Activated naive CD8-positive, alpha-beta T cell (primary cell): ENCODE data around the gene TARDBP.
A peak's percentile ranks its signal among the peaks of the same experiment; 100 is the strongest.
"Not testable (repeated sequence)": the region's sequence is repeated elsewhere in the genome, so short reads cannot be mapped to it uniquely, and the experiment has no call there.

Source experiments
- H3K27ac Mint-ChIP-seq: one replicate; pipeline ENCODE4 v1.8.0; 2021; ENCODE audit warnings: mixed read lengths
- H3K27me3 Mint-ChIP-seq: one replicate; pipeline ENCODE4 v1.8.0; 2021; ENCODE audit warnings: mixed read lengths
- H3K36me3 Mint-ChIP-seq: one replicate; pipeline ENCODE4 v1.8.0; 2021; ENCODE audit warnings: mixed read lengths
- H3K4me1 Mint-ChIP-seq: one replicate; pipeline ENCODE4 v1.8.0; 2021; ENCODE audit warnings: low read depth, mixed read lengths
- H3K4me3 Mint-ChIP-seq: one replicate; pipeline ENCODE4 v1.8.0; 2021; ENCODE audit warnings: mild to moderate bottlenecking, mixed read lengths
- H3K9me3 Mint-ChIP-seq: one replicate; pipeline ENCODE4 v1.8.0; 2021; ENCODE audit warnings: low read depth, mixed read lengths

TARDBP gene

GRCh38 chr1:11026052-11026451 lies 13.6 kb downstream of the TARDBP start:
- H3K36me3 Mint-ChIP-seq, result no peaks in the 10 kb centered on the region
- H3K4me3 Mint-ChIP-seq, result no peak overlapping the region
- peak overlapping the region; percentile 70 for H3K27ac Mint-ChIP-seq
- H3K9me3 Mint-ChIP-seq, result no peaks in the 10 kb centered on the region
- H3K27me3 Mint-ChIP-seq, result no peaks in the 10 kb centered on the region
- peaks cover 28% of the 10 kb centered on the region for H3K4me1 Mint-ChIP-seq

GRCh38 chr1:11026903-11027302 lies 14.4 kb downstream of the TARDBP start:
- Mint-ChIP-seq H3K9me3 (no peaks in the 10 kb centered on the region), H3K27me3 (no peaks in the 10 kb centered on the region), H3K4me1 (peaks cover 26% of the 10 kb centered on the region), H3K27ac (peak overlapping the region; percentile 65), H3K36me3 (no peaks in the 10 kb centered on the region), H3K4me3 (no peak overlapping the region)

- H3K4me1 Mint-ChIP-seq, result peaks cover 22% of the 10 kb centered on the region
- H3K9me3 Mint-ChIP-seq, result no peaks in the 10 kb centered on the region
- H3K4me3 Mint-ChIP-seq, result no peak overlapping the region
- no peaks in the 10 kb centered on the region for H3K27me3 Mint-ChIP-seq
- no peaks in the 10 kb centered on the region for H3K36me3 Mint-ChIP-seq
- H3K27ac Mint-ChIP-seq, result no peak overlapping the region
Measured at GRCh38 chr1:11027316-11027715, 14.9 kb downstream of the TARDBP start.

- Mint-ChIP-seq H3K27ac (no peak overlapping the region), H3K27me3 (no peaks in the 10 kb centered on the region), H3K36me3 (no peaks in the 10 kb centered on the region), H3K4me3 (no peak overlapping the region), H3K4me1 (peaks cover 17% of the 10 kb centered on the region), H3K9me3 (no peaks in the 10 kb centered on the region)
Measured at GRCh38 chr1:11028018-11028417, 15.6 kb downstream of the TARDBP start.

GRCh38 chr1:11030865-11031264 lies 18.4 kb downstream of the TARDBP start:
- H3K9me3 Mint-ChIP-seq, result no peaks in the 10 kb centered on the region
- no peaks in the 10 kb centered on the region for H3K36me3 Mint-ChIP-seq
- H3K4me1 Mint-ChIP-seq, result peaks cover 4% of the 10 kb centered on the region
- H3K27ac Mint-ChIP-seq, result no peak overlapping the region
- H3K27me3 Mint-ChIP-seq, result no peaks in the 10 kb centered on the region
- H3K4me3 Mint-ChIP-seq, result no peak overlapping the region

- peak overlapping the region; percentile 22 for H3K27ac Mint-ChIP-seq
- no peaks in the 10 kb centered on the region for H3K36me3 Mint-ChIP-seq
- no peak overlapping the region for H3K4me3 Mint-ChIP-seq
- no peaks in the 10 kb centered on the region for H3K27me3 Mint-ChIP-seq
- no peaks in the 10 kb centered on the region for H3K9me3 Mint-ChIP-seq
- no peaks in the 10 kb centered on the region for H3K4me1 Mint-ChIP-seq
Measured at GRCh38 chr1:11031624-11032262, 19.3 kb downstream of the TARDBP start.

GRCh38 chr1:11037019-11037739 lies 24.7 kb downstream of the TARDBP start:
- H3K4me1 Mint-ChIP-seq, H3K9me3 Mint-ChIP-seq, H3K36me3 Mint-ChIP-seq, H3K27me3 Mint-ChIP-seq, H3K4me3 Mint-ChIP-seq, H3K27ac Mint-ChIP-seq: not testable (repeated sequence)

- H3K4me3 Mint-ChIP-seq, result no peak overlapping the region
Measured at GRCh38 chr1:11037740-11038182, 25.3 kb downstream of the TARDBP start.

GRCh38 chr1:11039351-11040104 lies 27.1 kb downstream of the TARDBP start:
- H3K27ac Mint-ChIP-seq, result no peak overlapping the region
- H3K4me3 Mint-ChIP-seq, result no peak overlapping the region
- H3K36me3 Mint-ChIP-seq, result no peaks in the 10 kb centered on the region
- no peaks in the 10 kb centered on the region for H3K9me3 Mint-ChIP-seq
- peaks cover 8% of the 10 kb centered on the region for H3K4me1 Mint-ChIP-seq
- H3K27me3 Mint-ChIP-seq, result no peaks in the 10 kb centered on the region

More at GRCh38 chr1:11037740-11038182, 25.3 kb downstream of the TARDBP start:
- no peaks in the 10 kb centered on the region for H3K27me3 Mint-ChIP-seq
- H3K36me3 Mint-ChIP-seq, result no peaks in the 10 kb centered on the region
- no peak overlapping the region for H3K27ac Mint-ChIP-seq
- no peaks in the 10 kb centered on the region for H3K9me3 Mint-ChIP-seq
- peaks cover 8% of the 10 kb centered on the region for H3K4me1 Mint-ChIP-seq

- not testable (repeated sequence) for H3K27me3 Mint-ChIP-seq, H3K27ac Mint-ChIP-seq, H3K4me3 Mint-ChIP-seq, H3K9me3 Mint-ChIP-seq, H3K36me3 Mint-ChIP-seq, H3K4me1 Mint-ChIP-seq
Measured at GRCh38 chr1:11040105-11040429, 27.6 kb downstream of the TARDBP start.

GRCh38 chr1:11041048-11041447 lies 28.6 kb downstream of the TARDBP start:
- no peak overlapping the region for H3K27ac Mint-ChIP-seq
- no peak overlapping the region for H3K4me3 Mint-ChIP-seq
- H3K9me3 Mint-ChIP-seq, result no peaks in the 10 kb centered on the region
- no peaks in the 10 kb centered on the region for H3K36me3 Mint-ChIP-seq
- H3K4me1 Mint-ChIP-seq, result peaks cover 8% of the 10 kb centered on the region
- no peaks in the 10 kb centered on the region for H3K27me3 Mint-ChIP-seq

- peaks cover 8% of the 10 kb centered on the region for H3K4me1 Mint-ChIP-seq
- H3K4me3 Mint-ChIP-seq, result no peak overlapping the region
- H3K27ac Mint-ChIP-seq, result no peak overlapping the region
- H3K27me3 Mint-ChIP-seq, result no peaks in the 10 kb centered on the region
- no peaks in the 10 kb centered on the region for H3K36me3 Mint-ChIP-seq
- no peaks in the 10 kb centered on the region for H3K9me3 Mint-ChIP-seq
Measured at GRCh38 chr1:11042065-11042464, 29.6 kb downstream of the TARDBP start.

GRCh38 chr1:11042995-11043874 lies 30.8 kb downstream of the TARDBP start:
- H3K4me1 Mint-ChIP-seq, result no peaks in the 10 kb centered on the region
- no peaks in the 10 kb centered on the region for H3K9me3 Mint-ChIP-seq
- no peak overlapping the region for H3K27ac Mint-ChIP-seq
- no peaks in the 10 kb centered on the region for H3K27me3 Mint-ChIP-seq
- H3K4me3 Mint-ChIP-seq, result no peak overlapping the region
- no peaks in the 10 kb centered on the region for H3K36me3 Mint-ChIP-seq

- Mint-ChIP-seq H3K27me3 (no peaks in the 10 kb centered on the region), H3K36me3 (no peaks in the 10 kb centered on the region), H3K4me1 (no peaks in the 10 kb centered on the region), H3K27ac (no peak overlapping the region), H3K9me3 (no peaks in the 10 kb centered on the region), H3K4me3 (no peak overlapping the region)
Measured at GRCh38 chr1:11044086-11044848, 31.8 kb downstream of the TARDBP start.
